HG03025 (cell line): ENCODE measurements around the gene PNPLA1.
"Not testable (repeated sequence)": the region's sequence is repeated elsewhere in the genome, so short reads cannot be mapped to it uniquely, and the experiment has no call there.

ENCODE experiments used
- ATAC-seq: cut with Tn5 transposase; IDR thresholded peaks from one replicate; pipeline ENCODE4 v1.9.1; 2021; ENCODE audit warnings: mild to moderate bottlenecking, moderate library complexity; ENCODE audit not compliant: unreplicated experiment, low FRiP score

Gene PNPLA1

GRCh38 chr6:36333171-36333895 is 63.5 kb downstream of the PNPLA1 start:
- no peak for ATAC-seq

GRCh38 chr6:36333931-36334725 is 64.3 kb downstream of the PNPLA1 start:
- no peak for ATAC-seq

- no peak for ATAC-seq
Observed at GRCh38 chr6:36334832-36335459, 65.1 kb downstream of the PNPLA1 start.

- ATAC-seq, result no peak
Observed at GRCh38 chr6:36335465-36336207, 65.8 kb downstream of the PNPLA1 start.

- no peak for ATAC-seq
Observed at GRCh38 chr6:36336208-36336710, 66.4 kb downstream of the PNPLA1 start.

- ATAC-seq, result no peak
Observed at GRCh38 chr6:36336779-36337241, 67.0 kb downstream of the PNPLA1 start, which contains the start of gene BNIP5. Gene BNIP5, minus strand, starts transcription at chr6:36336888. Its CDS starts 6,198 bp downstream, at chr6:36330690.

GRCh38 chr6:36337814-36338213 is 68.0 kb downstream of the PNPLA1 start:
- ATAC-seq, result no peak

- not testable (repeated sequence) for ATAC-seq
Observed at GRCh38 chr6:36338223-36338622, 68.4 kb downstream of the PNPLA1 start.

GRCh38 chr6:36339146-36339545 is 69.3 kb downstream of the PNPLA1 start:
- no peak for ATAC-seq

- ATAC-seq, result no peak
Observed at GRCh38 chr6:36340306-36340617, 70.4 kb downstream of the PNPLA1 start.

GRCh38 chr6:36340618-36341454 is 71.0 kb downstream of the PNPLA1 start:
- ATAC-seq, result no peak

GRCh38 chr6:36343109-36343680 is 73.3 kb downstream of the PNPLA1 start:
- no peak for ATAC-seq

- ATAC-seq, result no peak
Observed at GRCh38 chr6:36345681-36346466, 76.0 kb downstream of the PNPLA1 start.

GRCh38 chr6:36346486-36347273 is 76.8 kb downstream of the PNPLA1 start:
- no peak for ATAC-seq

- no peak for ATAC-seq
Observed at GRCh38 chr6:36347621-36348020, 77.8 kb downstream of the PNPLA1 start.

GRCh38 chr6:36349240-36349639 is 79.4 kb downstream of the PNPLA1 start:
- no peak for ATAC-seq

GRCh38 chr6:36350082-36350481 is 80.2 kb downstream of the PNPLA1 start:
- ATAC-seq, result no peak
